HEK293T (cell line): ENCODE results near the gene RBM8A.
A peak's percentile ranks its signal among the peaks of the same experiment; 100 is the strongest.

ENCODE experiments used
- CTCF ChIA-PET: fragments of 350-600 bp; formaldehyde crosslinking; extraction: SDS; loops from one replicate; lab custom pipeline; 2021; ENCODE audit warnings: antibody characterized with exemption, inconsistent platforms; lab: Yijun Ruan, JAX
- POLR2A ChIA-PET: fragments of 350-600 bp; formaldehyde crosslinking; extraction: SDS; loops from one replicate; lab custom pipeline; 2020; ENCODE audit warnings: antibody characterized with exemption, inconsistent platforms; lab: Yijun Ruan, JAX
- DNase-seq: peaks from one replicate; pipeline ENCODE4 v3.0.0; 2012; ENCODE audit warnings: mixed read lengths; ENCODE audit errors: extremely low spot score
- ARNT ChIP-seq: fragments of 450-650 bp; IDR thresholded peaks from 2 replicates; pipeline ENCODE4 v1.6.1; 2017; ENCODE audit warnings: mild to moderate bottlenecking
- BHLHE40 ChIP-seq: fragments of 450-650 bp; IDR thresholded peaks from 2 replicates; pipeline ENCODE4 v1.6.1; 2016; ENCODE audit warnings: mild to moderate bottlenecking, moderate library complexity, borderline replicate concordance
- CTBP1 ChIP-seq: fragments of 450-650 bp; IDR thresholded peaks from 2 replicates; pipeline ENCODE4 v1.6.1; 2016; ENCODE audit warnings: borderline replicate concordance
- ELF4 ChIP-seq: fragments of 450-650 bp; IDR thresholded peaks from 2 replicates; pipeline ENCODE4 v1.6.1; 2017; ENCODE audit warnings: antibody characterized with exemption
- FOXA1 ChIP-seq: fragments of 450-650 bp; IDR thresholded peaks from 2 replicates; pipeline ENCODE4 v1.6.1; 2016; ENCODE audit warnings: mild to moderate bottlenecking
- FOXK2 ChIP-seq: fragments of 450-650 bp; IDR thresholded peaks from 2 replicates; pipeline ENCODE4 v1.6.1; 2016; ENCODE audit warnings: mild to moderate bottlenecking
- FOXM1 ChIP-seq: fragments of 450-650 bp; IDR thresholded peaks from 2 replicates; pipeline ENCODE4 v1.6.1; 2017; ENCODE audit warnings: mild to moderate bottlenecking, borderline replicate concordance
- HDGF ChIP-seq: fragments of 450-650 bp; IDR thresholded peaks from 2 replicates; pipeline ENCODE4 v1.6.1; 2017; ENCODE audit warnings: antibody characterized with exemption, borderline replicate concordance
- L3MBTL2 ChIP-seq: fragments of 450-650 bp; conservative IDR thresholded peaks from 2 replicates; pipeline ENCODE4 v1.6.1; 2016; ENCODE audit warnings: mild to moderate bottlenecking
- LEF1 ChIP-seq: fragments of 450-650 bp; IDR thresholded peaks from 2 replicates; pipeline ENCODE4 v1.6.1; 2017; ENCODE audit warnings: mild to moderate bottlenecking, borderline replicate concordance
- NFRKB ChIP-seq: fragments of 450-650 bp; IDR thresholded peaks from 2 replicates; pipeline ENCODE4 v1.6.1; 2016; ENCODE audit warnings: mild to moderate bottlenecking, moderate library complexity
- PKNOX1 ChIP-seq: fragments of 450-650 bp; IDR thresholded peaks from 2 replicates; pipeline ENCODE4 v1.6.1; 2016
- SP1 ChIP-seq: fragments of 450-650 bp; IDR thresholded peaks from 2 replicates; pipeline ENCODE4 v1.6.1; 2017
- SUZ12 ChIP-seq: fragments of 450-650 bp; IDR thresholded peaks from 2 replicates; pipeline ENCODE4 v1.6.1; 2016; ENCODE audit warnings: mild to moderate bottlenecking
- TARDBP ChIP-seq: fragments of 450-650 bp; IDR thresholded peaks from 2 replicates; pipeline ENCODE4 v1.6.1; 2016
- ZNF384 ChIP-seq: fragments of 450-650 bp; IDR thresholded peaks from 2 replicates; pipeline ENCODE4 v1.6.1; 2016

The RBM8A gene

DNA sequence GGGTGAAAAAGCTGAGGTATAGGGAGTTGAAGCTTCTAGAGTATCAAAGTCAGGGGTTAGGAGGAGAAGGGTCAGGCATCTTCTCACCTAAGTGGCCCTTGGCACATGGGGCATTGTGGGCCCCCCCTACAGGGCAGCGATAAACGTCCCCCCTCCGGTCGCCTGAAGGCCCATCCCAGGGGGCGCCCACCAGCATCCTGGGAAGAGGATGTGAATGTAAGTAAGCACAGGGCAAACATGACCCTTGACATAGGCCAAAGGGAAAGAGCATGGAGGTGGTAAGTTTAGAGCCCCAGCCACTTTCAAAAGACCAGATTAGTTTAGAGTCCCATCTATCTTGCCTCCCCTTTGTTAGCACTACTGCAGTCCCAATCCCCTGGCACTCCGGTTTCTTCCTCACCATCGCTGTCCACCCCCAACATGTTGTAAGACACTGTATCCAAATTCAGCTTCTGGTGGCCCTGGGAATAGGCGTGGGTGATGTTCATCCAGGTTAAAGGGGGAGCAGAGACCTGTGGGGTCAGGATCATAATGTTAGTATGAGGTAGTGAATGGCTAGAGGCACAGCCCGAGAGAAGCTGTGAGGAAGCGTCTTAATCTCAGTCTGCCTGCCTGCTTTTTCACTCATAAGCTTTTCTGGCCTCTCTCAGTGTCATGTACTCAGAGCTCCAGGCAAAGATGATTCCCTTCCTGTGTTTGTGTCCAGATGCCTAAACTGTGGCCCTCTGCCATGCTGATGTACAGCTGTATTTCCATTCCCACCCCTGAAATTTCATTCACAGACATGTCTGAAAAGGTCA, 20.1 kb downstream of the RBM8A start:
- CTCF ChIA-PET: interaction anchor here (0.6 to 4.3 kb wide), 2 partner anchors 15 to 21 kb away, joined by 4 to 50 read pairs; no protein-coding TSS in a partner anchor
- POLR2A ChIA-PET: interaction anchor here (1.4 to 2.7 kb wide), 4 partner anchors 12 to 57 kb away, joined by 5 to 11 read pairs (median 9); partner anchors contain the start of genes ANKRD34A, PEX11B, POLR3GL and RBM8A
- no peak for TF ChIP-seq FOXA1
- TF ChIP-seq FOXK2: no peak
- no peak for TF ChIP-seq SP1
- TF ChIP-seq ZNF384: 0 out of 2 replicates have a peak, but pooled peaks have one; percentile 38
- TF ChIP-seq CTBP1: no peak
- DNase-seq: no peak

DNA sequence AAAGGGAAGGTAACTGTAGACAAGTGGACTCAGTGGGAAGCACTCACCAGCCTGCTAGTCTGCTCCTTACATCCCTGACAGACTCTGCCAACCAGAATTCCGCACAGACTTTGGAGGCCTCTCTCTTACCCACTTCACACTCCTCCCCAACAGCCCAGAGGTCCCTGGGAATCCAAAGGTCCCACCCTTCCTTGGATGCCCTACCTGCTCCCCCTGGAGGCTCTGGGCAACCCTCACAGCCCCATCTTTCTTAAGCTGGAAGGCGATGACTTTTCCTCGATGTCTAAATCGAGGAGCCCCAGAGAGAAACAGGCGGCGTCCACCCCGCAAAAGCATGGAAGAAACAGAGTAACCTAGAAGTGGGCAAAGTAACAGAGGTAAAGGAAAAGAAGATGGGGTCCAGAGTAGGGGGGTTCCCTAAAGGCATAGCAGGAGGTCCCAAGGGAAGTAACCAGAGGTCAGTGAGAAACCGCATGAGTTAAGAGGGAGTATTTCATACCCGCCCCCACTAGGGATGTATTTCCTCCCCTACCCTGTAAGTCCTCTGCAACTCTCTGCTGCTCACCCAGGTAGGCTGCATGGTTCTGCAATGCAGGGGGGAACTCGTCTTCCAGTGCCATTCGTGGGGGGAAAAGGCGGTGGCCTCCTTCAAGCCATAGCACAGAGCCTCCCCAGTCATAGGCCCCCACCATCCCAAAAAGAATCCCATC, 25.8 kb downstream of the RBM8A start:
- TF ChIP-seq PKNOX1 (no peak), FOXM1 (no peak), TARDBP (no peak), ARNT (no peak)
- DNase-seq: no peak
- POLR2A ChIA-PET: no interaction called here
- CTCF ChIA-PET: no interaction called here

DNA sequence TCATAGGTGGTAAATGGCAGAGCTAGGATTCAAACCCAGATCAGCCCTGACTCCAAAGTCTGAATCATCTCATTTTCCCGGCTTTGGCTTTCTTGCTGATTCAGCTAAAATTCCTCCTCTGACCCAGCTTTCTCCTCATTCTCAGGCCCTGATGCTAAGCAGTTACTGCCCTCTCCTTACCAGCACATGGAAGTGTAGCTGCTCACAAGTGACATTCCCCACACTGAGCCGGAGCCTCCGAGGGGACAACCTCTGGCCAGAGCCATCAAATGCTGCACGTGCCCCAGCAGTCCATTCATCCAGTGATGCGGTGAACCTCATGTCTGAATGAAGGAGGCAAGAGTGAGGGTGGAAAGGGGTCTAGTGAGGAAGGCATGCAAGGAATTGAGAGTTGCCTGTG, 28.5 kb downstream of the RBM8A start:
- POLR2A ChIA-PET: interaction anchor here (0.6 kb wide), 1 partner anchor 66 kb away, joined by 4 read pairs; the partner anchor contains the start of genes ANKRD34A and POLR3GL
- no peak for DNase-seq
- TF ChIP-seq FOXK2: no peak
- no peak for TF ChIP-seq PKNOX1
- no peak for TF ChIP-seq ARNT
- TF ChIP-seq LEF1: no peak
- TF ChIP-seq FOXA1: no peak
- CTCF ChIA-PET: interaction anchor here (1.0 kb wide), 1 partner anchor 40 kb away, joined by 3 read pairs; the partner anchor contains the start of gene PIAS3

DNA sequence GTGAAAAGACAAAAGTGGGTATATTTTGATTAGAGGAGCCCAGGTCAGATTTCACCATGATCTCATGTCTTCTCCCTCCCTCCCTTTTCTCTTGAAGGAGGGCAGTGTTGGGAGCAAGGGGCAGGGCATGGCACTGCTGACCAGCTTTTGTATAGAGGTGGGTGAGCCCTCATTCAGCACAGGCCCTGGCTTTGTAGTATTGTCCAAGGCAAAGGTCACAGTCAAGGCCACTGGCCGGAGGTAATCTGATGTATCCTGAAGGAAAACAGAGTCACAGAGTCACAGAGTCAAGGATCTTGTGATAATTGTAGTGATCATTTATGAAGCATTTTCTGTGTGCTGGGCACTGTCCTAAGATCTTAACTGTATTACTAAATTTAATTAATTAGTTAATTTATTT, 29.3 kb downstream of the RBM8A start:
- DNase-seq: no peak
- TF ChIP-seq ELF4 (no peak), SUZ12 (no peak), FOXA1 (no peak), L3MBTL2 (no peak), CTBP1 (no peak), ARNT (no peak), FOXK2 (no peak), NFRKB (no peak), SP1 (no peak), LEF1 (no peak), ZNF384 (no peak), PKNOX1 (no peak), BHLHE40 (no peak), TARDBP (no peak), HDGF (no peak), FOXM1 (no peak)

GRCh38 chr1:145895471-145895870, 31.8 kb downstream of the RBM8A start:
- DNase-seq: no peak
- TF ChIP-seq ELF4: no peak
- TF ChIP-seq HDGF: no peak
- no peak for TF ChIP-seq LEF1
- TF ChIP-seq FOXA1: no peak
- no peak for TF ChIP-seq ZNF384
- no peak for TF ChIP-seq FOXM1
- TF ChIP-seq FOXK2: no peak
- TF ChIP-seq NFRKB: no peak
- TF ChIP-seq ARNT: no peak
- POLR2A ChIA-PET: interaction anchor here (1.0 to 1.7 kb wide), 3 partner anchors 9 to 62 kb away, joined by 3 to 4 read pairs (median 4); partner anchors contain the start of genes LIX1L and RBM8A
- CTCF ChIA-PET: interaction anchor here (0.6 to 2.3 kb wide), 4 partner anchors 14 to 118 kb away, joined by 3 to 7 read pairs (median 4); partner anchors contain the start of genes ITGA10 and NUDT17

More for the DNA sequence above, 29.3 kb downstream of the RBM8A start:
- ChIA-PET POLR2A (no interaction called here), CTCF (interaction anchor here (1.0 kb wide), 1 partner anchor 17 kb away, joined by 3 read pairs; no protein-coding TSS in a partner anchor)
